CD4-positive, alpha-beta T cell treated with Interleukin-15 for 1 hour (primary cell): ENCODE results near the gene B3GALNT1.

Experiments used
- DNase-seq: peaks from one replicate; pipeline ENCODE4 v3.0.0-alpha.2; 2020

The B3GALNT1 gene

DNA sequence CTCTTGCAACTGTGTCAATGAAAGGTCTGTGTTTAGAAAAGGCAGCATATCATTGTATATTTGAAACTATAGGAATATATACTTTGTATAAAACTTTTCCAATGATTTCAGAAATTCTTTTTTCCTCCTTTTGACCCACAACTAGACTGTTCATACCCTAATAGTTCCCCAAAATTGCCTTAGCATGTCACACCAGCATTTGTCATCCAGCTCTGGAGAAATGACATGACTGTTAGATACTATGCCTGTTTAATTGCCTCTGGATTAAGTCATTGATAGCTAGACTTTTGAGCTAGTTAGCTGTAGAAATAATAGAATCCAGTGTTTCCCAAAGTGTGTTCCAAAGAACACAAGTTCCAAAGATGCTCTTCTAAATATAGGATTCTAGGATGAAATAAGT is 32.4 kb downstream of the B3GALNT1 start:
- no peak for DNase-seq

DNA sequence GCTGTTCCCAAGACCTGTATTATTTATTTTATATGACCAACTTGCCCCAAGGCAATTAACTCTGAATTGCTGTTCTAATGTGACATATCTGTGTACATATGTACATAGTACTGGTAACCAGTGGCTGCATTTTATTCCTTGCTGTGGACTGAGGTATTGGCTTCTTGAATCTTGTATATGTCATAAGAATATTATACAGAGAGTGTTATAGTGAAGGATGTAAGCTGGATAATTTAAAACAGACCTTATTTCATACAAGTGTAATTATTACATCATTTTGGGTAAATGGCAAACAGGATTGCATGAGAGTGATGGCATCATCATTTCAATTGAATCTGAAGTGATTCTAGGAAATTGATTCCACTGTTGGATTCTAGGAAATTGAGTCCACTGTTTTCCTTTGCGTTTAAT is 32.9 kb downstream of the B3GALNT1 start:
- DNase-seq: no peak

DNA sequence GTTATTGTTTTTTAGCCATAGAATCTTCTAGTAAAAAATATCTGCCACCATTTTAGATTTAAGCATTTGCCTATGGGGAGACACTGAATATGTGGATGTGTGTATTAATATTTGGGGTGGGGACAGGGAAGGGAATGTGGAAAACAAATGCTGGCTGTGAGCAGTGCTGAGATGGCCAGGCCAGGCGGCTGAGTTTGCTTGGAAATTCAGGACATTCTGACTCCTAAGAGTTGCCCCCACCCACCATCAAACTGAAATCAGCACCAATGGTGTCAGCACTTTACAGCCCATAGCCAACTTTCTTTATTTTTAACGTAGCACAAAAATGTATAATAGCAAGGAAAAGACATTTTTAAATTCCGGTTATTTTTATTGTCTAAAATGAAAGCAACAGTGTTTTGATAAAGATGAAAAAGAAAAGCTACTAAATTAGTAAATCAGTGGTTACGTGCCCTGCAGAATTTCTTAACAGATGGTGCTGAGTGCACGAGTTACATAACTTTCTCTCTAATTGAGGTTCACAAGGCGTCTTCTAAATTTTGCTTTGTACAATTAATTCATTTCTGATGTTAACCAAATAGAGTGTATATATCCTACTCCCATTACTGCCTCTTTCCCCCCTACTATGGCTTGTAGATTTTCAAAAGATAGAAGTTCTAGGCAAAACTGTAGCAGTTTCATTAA is 34.0 kb downstream of the B3GALNT1 start:
- no peak for DNase-seq

DNA sequence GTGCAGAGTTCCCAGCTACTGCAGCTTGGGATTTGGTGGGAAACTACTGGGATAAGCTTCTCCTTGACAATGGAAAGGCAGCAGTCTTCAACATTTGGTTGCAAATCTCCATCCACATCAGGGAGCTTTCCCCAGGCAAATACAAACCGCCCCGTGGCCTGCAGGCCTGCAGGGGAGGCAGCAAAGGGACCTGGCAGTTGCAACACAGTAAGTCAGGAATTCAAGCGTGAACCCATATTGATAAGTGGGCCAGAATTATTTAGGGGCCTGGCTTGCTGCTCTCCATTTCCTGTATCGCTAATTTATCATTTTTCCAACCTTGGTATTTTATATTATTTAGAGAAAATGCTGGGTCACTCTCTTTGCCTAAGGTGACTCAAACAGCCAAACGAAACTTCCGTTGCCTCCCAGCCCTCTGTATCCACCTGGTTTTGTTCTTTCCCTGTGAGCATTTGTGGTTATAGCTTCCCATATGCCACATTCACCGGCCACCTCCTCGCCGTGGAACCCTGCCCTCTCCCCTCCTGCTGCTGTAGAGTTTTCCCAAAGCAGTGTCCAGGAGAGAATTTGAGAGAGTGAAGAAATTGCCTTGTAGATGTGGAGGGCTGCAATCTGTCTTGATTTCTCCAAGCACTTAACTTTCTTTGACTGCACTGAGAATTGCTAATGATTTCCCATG is 34.8 kb downstream of the B3GALNT1 start:
- no peak for DNase-seq

DNA sequence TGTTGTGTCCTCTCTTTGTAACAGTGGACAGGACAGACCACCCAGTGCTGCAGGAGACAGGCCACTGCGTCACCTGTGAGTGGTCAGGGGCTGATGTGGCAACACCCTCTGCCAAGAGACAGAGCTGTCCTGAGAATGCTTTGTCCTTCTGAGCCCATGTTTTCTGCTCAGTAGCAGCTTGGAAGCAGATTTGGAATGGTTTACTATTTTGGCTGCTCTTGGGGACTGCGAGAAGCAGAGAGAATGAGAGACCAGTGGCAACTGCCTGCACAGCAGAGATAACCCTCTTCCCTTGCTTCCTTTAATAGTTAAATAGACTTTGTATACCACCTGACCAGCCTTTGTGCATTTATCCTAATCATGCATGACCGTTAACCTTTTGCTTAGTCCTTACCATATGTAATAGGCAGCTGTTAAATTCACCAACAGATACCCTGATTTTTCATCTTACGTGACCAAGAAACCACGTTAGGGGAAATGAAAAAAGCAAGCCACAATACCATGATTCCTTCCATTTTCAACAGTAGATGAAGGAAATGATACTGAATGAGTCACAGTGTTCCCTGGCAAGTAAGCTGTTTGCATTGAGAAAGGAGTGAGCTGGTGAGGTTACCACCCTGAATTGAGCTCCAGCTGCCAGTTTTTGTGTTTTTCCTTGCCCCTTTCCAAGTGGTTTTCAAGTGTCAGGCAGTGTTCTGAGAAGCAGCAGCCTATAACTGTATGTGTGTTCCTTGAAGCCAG is 35.5 kb downstream of the B3GALNT1 start:
- no peak for DNase-seq

GRCh38 chr3:161067335-161067734 is 37.8 kb downstream of the B3GALNT1 start:
- DNase-seq: no peak

GRCh38 chr3:161066930-161067329 is 38.2 kb downstream of the B3GALNT1 start:
- DNase-seq: no peak

DNA sequence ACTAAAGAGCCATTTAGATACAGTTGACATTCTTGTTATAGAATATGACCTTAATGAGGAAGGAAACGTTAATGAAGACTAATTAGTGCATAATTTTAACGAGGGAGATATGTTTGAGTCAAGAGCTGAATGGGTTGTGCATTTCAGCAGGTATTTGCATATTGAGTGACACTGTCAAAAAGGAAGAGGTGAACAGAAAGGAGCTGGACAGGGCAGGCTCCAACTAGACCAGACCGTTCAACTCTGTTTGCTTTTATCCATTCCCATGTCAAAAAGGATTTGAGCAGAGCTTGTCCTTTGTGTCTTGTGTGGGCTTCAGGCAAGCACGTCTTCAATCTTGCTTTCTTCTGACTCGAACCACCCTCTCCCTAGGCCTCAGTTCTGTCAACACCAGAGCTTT is 40.7 kb downstream of the B3GALNT1 start:
- no peak for DNase-seq

- no peak for DNase-seq
Measured at GRCh38 chr3:161054860-161055604, 50.1 kb downstream of the B3GALNT1 start.

- no peak for DNase-seq
Measured at GRCh38 chr3:161051856-161052255, 53.3 kb downstream of the B3GALNT1 start.

GRCh38 chr3:161050935-161051334 is 54.2 kb downstream of the B3GALNT1 start:
- no peak for DNase-seq

- no peak for DNase-seq
Measured at GRCh38 chr3:161049683-161050248, 55.4 kb downstream of the B3GALNT1 start.

- no peak for DNase-seq
Measured at GRCh38 chr3:161043336-161044035, 61.7 kb downstream of the B3GALNT1 start.

GRCh38 chr3:161042023-161042501 is 63.1 kb downstream of the B3GALNT1 start:
- no peak for DNase-seq

GRCh38 chr3:161038725-161039124 is 66.4 kb downstream of the B3GALNT1 start:
- DNase-seq: no peak

DNA sequence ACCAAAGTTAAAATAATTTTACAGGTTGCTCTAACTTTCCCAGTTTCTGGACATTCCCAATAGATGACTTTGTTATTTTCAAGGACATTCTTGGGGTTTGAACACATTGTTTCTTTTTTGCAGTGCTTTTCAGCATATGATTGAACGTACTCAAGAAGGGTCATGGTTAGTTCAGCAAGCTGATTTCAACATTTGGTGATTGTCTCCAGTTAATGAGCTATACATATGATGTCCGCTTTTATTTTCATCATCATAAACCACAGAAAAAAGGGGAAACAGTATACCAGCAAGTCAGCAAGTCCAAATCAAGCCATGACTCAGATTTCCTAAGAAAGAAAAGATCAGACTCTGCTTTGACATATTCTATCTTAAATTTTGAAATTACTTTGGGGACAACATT is 69.4 kb downstream of the B3GALNT1 start:
- no peak for DNase-seq

GRCh38 chr3:161034913-161035550 is 70.1 kb downstream of the B3GALNT1 start:
- peak; percentile 41 for DNase-seq
